ENCODE data around the gene ARL6IP6. TPM values are rescaled to one million over a fixed set of nuclear protein-coding genes. Genes with fewer than 3 reads are reported as not detected.

The ARL6IP6 gene
- total RNA-seq, 1 experiment from 2014 or later = 43.6 TPM

- no peak for DNase-seq (ENCODE audit: low spot score)
- no peak for TF ChIP-seq CTCF (conservative IDR thresholded peaks at IDR 0.05; ENCODE audit: low read depth, low read length)
- no peak for TF ChIP-seq EZH2 (IDR thresholded peaks at IDR 0.05; ENCODE audit: borderline replicate concordance, low read depth, low read length, poor library complexity, severe bottlenecking)
- ChIA-PET CTCF (no interaction called here), POLR2A (ENCODE audit: low non-redundant PET) (no interaction called here)
- Histone ChIP-seq H3K4me1 (ENCODE audit: insufficient read depth, low read length, poor library complexity, severe bottlenecking) (no peaks in the 10 kb centered on the region), H3K9me3 (ENCODE audit: low read depth, low read length, poor library complexity, severe bottlenecking) (no peaks in the 10 kb centered on the region), H3K4me3 (ENCODE audit: low read depth, low read length, poor library complexity, severe bottlenecking) (no peak overlapping the region), H3K36me3 (ENCODE audit: insufficient read depth, low read length, poor library complexity, severe bottlenecking) (peaks cover 18% of the 10 kb centered on the region), H3K27me3 (replicated peaks; ENCODE audit: insufficient read depth, low read depth, low read length, poor library complexity) (no peaks in the 10 kb centered on the region), H3K27ac (ENCODE audit: low read depth, low read length, poor library complexity, severe bottlenecking) (no peak overlapping the region)
- intact Hi-C loops (cut with micrococcal nuclease; ENCODE audit: unreplicated experiment) = no loop called here
- no TSS peak for BruUV-seq (replicated peaks)
Observed at GRCh38 chr2:152706477-152707021, 11.9 kb upstream of the ARL6IP6 start.

DNA sequence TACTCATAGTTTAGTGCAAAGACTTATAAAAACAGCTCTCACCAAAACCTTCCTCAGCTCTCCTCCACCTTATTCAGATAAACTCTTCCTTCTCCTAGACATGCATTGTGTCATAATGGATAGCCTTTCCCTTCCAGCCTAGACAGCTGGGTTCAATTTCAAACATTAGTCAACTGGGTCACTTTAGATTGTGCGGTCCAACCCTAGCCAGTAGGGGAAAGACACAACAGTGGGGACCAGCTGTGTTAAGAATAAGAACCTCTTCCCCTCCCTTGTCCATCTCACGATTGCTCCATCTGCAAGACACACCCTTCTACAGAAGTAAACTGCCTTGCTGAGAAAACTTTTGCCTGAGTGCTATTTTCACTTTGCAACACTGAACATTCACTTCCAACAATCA, 9.7 kb upstream of the ARL6IP6 start:
- H3K27ac ChIP-seq (ENCODE audit: low read depth, low read length, poor library complexity, severe bottlenecking) = no peak overlapping the region
- no peaks in the 10 kb centered on the region for H3K9me3 ChIP-seq (ENCODE audit: low read depth, low read length, poor library complexity, severe bottlenecking)
- no peaks in the 10 kb centered on the region for H3K27me3 ChIP-seq (replicated peaks; ENCODE audit: insufficient read depth, low read depth, low read length, poor library complexity)
- ChIA-PET CTCF (no interaction called here), POLR2A (ENCODE audit: low non-redundant PET) (interaction anchor here (0.7 kb wide), 1 partner anchor 40 kb away, joined by 3 read pairs; no protein-coding TSS in a partner anchor)
- no TSS peak for BruUV-seq (replicated peaks)
- H3K4me3 ChIP-seq (ENCODE audit: low read depth, low read length, poor library complexity, severe bottlenecking) = no peak overlapping the region
- TF ChIP-seq CTCF (conservative IDR thresholded peaks at IDR 0.05; ENCODE audit: low read depth, low read length) (no peak), EZH2 (IDR thresholded peaks at IDR 0.05; ENCODE audit: borderline replicate concordance, low read depth, low read length, poor library complexity, severe bottlenecking) (no peak)
- no peak for DNase-seq (ENCODE audit: low spot score)
- intact Hi-C loops (cut with micrococcal nuclease; ENCODE audit: unreplicated experiment) = no loop called here
- no peaks in the 10 kb centered on the region for H3K4me1 ChIP-seq (ENCODE audit: insufficient read depth, low read length, poor library complexity, severe bottlenecking)
- peaks cover 38% of the 10 kb centered on the region for H3K36me3 ChIP-seq (ENCODE audit: insufficient read depth, low read length, poor library complexity, severe bottlenecking)

DNA sequence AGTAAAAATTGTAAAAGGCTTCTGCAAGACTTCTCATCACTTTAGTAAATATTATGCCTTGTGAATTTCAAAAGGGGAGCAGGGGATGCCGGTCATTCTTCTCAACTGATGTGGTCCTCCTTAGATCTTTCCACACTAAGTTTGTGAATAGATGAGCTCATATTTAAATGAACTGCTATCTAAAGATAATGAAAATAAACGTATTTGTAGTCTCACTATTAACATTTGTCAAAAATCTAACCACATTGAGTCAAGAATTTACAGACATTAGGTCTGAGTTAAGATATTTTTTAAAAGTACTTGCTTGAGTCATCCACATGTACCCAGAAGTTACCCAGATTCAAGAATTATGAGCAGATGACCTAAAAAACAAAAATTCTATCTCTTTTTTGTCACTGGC, 7.7 kb upstream of the ARL6IP6 start:
- no peak overlapping the region for H3K27ac ChIP-seq (ENCODE audit: low read depth, low read length, poor library complexity, severe bottlenecking)
- peaks cover 55% of the 10 kb centered on the region for H3K36me3 ChIP-seq (ENCODE audit: insufficient read depth, low read length, poor library complexity, severe bottlenecking)
- intact Hi-C loops (cut with micrococcal nuclease; ENCODE audit: unreplicated experiment) = loop anchor here (10.0 kb wide), 1 partner anchor 536 kb away; the partner anchor contains the start of gene STAM2
- H3K27me3 ChIP-seq (replicated peaks; ENCODE audit: insufficient read depth, low read depth, low read length, poor library complexity) = no peaks in the 10 kb centered on the region
- TF ChIP-seq CTCF (conservative IDR thresholded peaks at IDR 0.05; ENCODE audit: low read depth, low read length) (no peak), EZH2 (IDR thresholded peaks at IDR 0.05; ENCODE audit: borderline replicate concordance, low read depth, low read length, poor library complexity, severe bottlenecking) (no peak)
- no TSS peak for BruUV-seq (replicated peaks)
- no peaks in the 10 kb centered on the region for H3K9me3 ChIP-seq (ENCODE audit: low read depth, low read length, poor library complexity, severe bottlenecking)
- H3K4me1 ChIP-seq (ENCODE audit: insufficient read depth, low read length, poor library complexity, severe bottlenecking) = peaks cover 10% of the 10 kb centered on the region
- ChIA-PET CTCF (no interaction called here), POLR2A (ENCODE audit: low non-redundant PET) (no interaction called here)
- H3K4me3 ChIP-seq (ENCODE audit: low read depth, low read length, poor library complexity, severe bottlenecking) = no peak overlapping the region
- DNase-seq (ENCODE audit: low spot score) = no peak
